Left ventricle myocardium superior (tissue), 1 donor: ENCODE data around the gene OLFM4. TPM values are rescaled to one million over a fixed set of nuclear protein-coding genes. Genes with fewer than 3 reads are reported as not detected.

ENCODE experiments used
- total RNA-seq: library from RNA; stranded (reverse); fragmentation: NEBNext Ultra II Directional; extraction: Animal tissue kit (Norgen Biotek cat#: 25700); gene quantifications from one replicate; pipeline ENCODE4 v1.2.1, GENCODE V29; 2021
- donor health status: DM: no; HTN: yes; CAD: no; lungs with severe emphysema.

The OLFM4 gene
- total RNA-seq, 1 donor from 2014 or later: 0.20 TPM

Other genes with a start within 250 kb of the OLFM4 start
- not detected for gene PCDH8, start 180.2 kb upstream of the OLFM4 start, total RNA-seq